Stimulated activated CD8-positive, alpha-beta memory T cell treated with anti-CD3 and anti-CD28 coated beads, Interleukin-7, amount 100 ng/mL, for 1 hour (primary cell): ENCODE results near the gene PLEKHO1.
"Not testable (repeated sequence)": the region's sequence is repeated elsewhere in the genome, so short reads cannot be mapped to it uniquely, and the experiment has no call there.

ENCODE experiments used
- DNase-seq, 2 donors: peaks; one replicate each; pipeline ENCODE4 v3.0.0-alpha.2; 2020; ENCODE audit warnings: low read depth in 2 of 2

The PLEKHO1 gene

GRCh38 chr1:150173141-150173585 is 23.4 kb downstream of the PLEKHO1 start:
- no peak for DNase-seq

GRCh38 chr1:150176593-150176992 is 26.9 kb downstream of the PLEKHO1 start:
- no peak for DNase-seq

- no peak for DNase-seq
Observed at GRCh38 chr1:150178548-150178947, 28.8 kb downstream of the PLEKHO1 start.

GRCh38 chr1:150179867-150180266 is 30.2 kb downstream of the PLEKHO1 start:
- DNase-seq: no peak

GRCh38 chr1:150180474-150180873 is 30.8 kb downstream of the PLEKHO1 start:
- DNase-seq: no peak

- DNase-seq: no peak
Observed at GRCh38 chr1:150182247-150182646, 32.5 kb downstream of the PLEKHO1 start.

- no peak for DNase-seq
Observed at GRCh38 chr1:150183061-150183460, 33.3 kb downstream of the PLEKHO1 start.

GRCh38 chr1:150185481-150185880 is 35.8 kb downstream of the PLEKHO1 start:
- DNase-seq: no peak

GRCh38 chr1:150186438-150186788 is 36.7 kb downstream of the PLEKHO1 start:
- not testable (repeated sequence) for DNase-seq

GRCh38 chr1:150186789-150187559 is 37.3 kb downstream of the PLEKHO1 start:
- no peak for DNase-seq

GRCh38 chr1:150187560-150187931 is 37.8 kb downstream of the PLEKHO1 start:
- DNase-seq: no peak

GRCh38 chr1:150192012-150192411 is 42.3 kb downstream of the PLEKHO1 start:
- DNase-seq: no peak

GRCh38 chr1:150194381-150195031 is 44.8 kb downstream of the PLEKHO1 start:
- DNase-seq: no peak

GRCh38 chr1:150196417-150196816 is 46.7 kb downstream of the PLEKHO1 start:
- no peak for DNase-seq

GRCh38 chr1:150207281-150207971 is 57.7 kb downstream of the PLEKHO1 start:
- DNase-seq: no peak

GRCh38 chr1:150208460-150208859 is 58.7 kb downstream of the PLEKHO1 start:
- not testable (repeated sequence) for DNase-seq
